HG03066 (cell line): Measurements from ENCODE around the gene DOCK3.

Experiments used
- ATAC-seq: cut with Tn5 transposase; IDR thresholded peaks from one replicate; pipeline ENCODE4 v1.9.1; 2021; ENCODE audit warnings: low read depth; ENCODE audit not compliant: unreplicated experiment

DOCK3 gene

DNA sequence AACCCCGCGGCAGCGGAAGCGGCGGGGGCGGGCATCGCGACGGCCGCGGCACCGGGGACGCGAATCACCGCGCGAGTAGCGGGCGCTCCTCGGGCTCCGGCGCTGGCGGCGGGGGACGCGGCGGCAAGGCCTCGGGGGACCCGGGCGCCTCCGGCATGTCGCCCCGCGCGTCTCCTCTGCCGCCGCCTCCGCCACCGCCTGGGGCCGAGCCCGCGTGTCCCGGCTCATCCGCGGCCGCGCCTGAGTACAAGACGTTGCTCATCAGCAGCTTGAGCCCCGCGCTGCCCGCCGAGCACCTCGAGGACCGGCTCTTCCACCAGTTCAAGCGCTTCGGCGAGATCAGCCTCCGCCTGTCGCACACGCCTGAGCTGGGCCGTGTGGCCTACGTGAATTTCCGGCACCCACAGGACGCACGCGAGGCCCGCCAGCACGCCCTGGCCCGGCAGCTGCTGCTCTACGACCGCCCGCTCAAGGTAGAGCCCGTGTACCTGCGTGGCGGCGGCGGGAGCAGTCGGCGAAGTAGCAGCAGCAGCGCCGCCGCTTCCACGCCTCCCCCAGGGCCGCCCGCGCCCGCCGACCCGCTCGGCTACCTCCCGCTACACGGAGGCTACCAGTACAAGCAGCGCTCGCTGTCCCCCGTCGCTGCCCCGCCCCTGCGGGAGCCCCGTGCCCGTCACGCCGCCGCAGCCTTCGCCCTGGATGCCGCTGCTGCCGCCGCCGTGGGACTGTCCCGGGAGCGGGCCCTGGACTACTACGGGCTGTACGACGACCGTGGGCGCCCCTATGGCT lies 717.0 kb downstream of the DOCK3 start:
- ATAC-seq = peak; percentile 5

DNA sequence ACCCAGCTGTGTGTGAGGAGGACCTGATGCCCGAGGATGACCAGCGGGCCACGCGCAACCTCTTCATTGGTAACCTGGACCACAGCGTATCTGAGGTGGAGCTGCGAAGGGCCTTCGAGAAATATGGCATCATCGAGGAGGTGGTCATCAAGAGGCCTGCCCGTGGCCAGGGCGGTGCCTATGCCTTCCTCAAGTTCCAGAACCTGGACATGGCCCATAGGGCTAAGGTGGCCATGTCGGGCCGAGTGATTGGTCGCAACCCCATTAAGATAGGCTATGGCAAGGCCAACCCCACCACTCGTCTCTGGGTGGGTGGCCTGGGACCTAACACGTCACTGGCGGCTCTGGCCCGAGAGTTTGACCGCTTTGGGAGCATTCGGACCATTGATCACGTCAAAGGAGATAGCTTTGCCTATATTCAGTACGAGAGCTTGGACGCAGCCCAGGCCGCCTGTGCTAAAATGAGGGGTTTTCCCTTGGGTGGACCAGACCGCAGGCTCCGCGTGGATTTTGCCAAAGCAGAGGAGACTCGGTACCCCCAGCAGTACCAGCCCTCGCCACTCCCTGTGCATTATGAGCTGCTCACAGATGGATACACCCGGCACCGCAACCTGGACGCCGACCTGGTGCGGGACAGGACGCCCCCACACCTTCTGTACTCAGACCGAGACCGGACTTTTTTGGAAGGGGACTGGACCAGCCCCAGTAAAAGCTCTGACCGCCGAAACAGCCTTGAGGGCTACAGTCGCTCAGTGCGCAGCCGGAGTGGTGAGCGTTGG lies 717.8 kb downstream of the DOCK3 start:
- no peak for ATAC-seq

DNA sequence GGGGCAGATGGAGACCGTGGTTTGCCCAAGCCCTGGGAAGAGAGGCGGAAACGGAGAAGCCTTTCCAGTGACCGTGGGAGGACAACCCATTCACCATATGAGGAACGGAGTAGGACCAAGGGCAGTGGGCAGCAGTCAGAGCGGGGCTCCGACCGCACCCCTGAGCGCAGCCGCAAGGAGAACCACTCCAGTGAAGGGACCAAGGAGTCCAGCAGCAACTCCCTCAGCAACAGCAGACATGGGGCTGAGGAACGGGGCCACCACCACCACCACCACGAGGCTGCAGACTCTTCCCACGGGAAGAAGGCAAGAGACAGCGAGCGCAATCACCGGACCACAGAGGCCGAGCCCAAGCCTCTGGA lies 718.4 kb downstream of the DOCK3 start:
- no peak for ATAC-seq

DNA sequence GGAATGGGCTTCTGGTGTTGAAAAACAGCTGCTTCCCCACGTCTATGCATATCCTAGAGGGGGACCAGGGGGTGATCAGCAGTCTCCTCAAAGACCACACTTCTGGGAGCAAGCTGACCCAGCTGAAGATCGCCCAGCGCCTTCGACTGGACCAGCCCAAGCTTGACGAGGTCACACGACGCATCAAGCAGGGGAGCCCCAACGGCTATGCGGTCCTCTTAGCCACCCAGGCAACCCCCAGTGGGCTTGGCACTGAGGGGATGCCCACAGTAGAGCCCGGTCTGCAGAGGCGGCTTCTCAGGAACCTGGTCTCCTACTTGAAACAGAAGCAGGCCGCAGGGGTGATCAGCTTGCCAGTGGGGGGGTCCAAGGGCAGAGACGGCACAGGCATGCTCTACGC lies 718.8 kb downstream of the DOCK3 start:
- ATAC-seq = no peak

DNA sequence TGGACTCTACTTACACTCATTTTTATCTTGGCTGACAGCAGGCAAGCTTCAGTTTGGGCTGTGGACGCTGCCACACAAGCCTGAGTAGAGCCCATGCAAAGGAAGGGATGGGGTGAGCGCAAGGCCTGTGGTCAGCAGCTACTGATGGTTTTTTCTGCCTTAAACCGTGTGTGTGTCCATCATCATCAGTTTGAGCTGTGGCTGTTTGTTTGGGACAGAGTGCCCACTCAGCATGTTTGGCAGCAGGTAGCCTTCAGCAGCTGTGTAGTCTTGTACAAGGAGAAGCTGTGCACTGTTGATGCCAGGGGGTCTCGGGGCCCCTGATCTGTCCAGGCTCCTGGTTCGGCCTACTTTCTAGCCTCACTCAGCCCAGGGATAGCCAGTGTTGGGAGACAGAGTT lies 719.8 kb downstream of the DOCK3 start:
- ATAC-seq = no peak

DNA sequence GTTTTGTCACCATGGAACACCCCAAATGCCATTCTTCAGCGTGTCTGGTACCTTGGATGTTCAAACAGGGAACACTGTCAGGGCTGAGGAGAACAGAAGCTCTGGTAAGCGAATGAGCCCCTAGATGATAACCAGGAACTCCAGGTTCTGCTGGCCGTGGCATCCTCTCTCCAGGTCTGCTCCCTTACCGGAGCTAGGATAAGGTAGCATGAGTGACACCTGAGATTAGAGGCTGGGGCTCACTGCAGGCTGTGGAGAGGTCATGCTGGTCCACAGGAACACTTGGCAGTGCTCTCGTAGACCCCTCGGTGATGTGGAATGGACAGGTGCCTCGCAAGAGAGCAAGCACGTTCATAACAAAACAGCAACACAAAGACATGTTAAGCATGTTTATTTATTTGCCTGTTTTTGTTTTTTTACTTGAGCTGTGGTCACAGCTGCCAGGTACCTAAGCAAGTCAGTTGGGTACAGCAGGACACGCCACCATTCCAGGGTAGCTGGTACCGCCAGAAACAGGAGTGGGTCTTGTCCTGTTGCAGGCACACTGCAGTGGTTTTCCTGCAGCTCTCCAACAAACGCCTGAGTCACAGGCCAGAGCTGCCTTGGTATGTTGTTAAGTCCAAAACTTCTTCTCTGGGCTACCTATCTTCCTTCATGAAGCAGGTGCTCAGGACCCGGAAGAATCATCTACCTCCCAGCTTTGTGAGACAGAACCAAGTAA lies 720.9 kb downstream of the DOCK3 start:
- no peak for ATAC-seq

DNA sequence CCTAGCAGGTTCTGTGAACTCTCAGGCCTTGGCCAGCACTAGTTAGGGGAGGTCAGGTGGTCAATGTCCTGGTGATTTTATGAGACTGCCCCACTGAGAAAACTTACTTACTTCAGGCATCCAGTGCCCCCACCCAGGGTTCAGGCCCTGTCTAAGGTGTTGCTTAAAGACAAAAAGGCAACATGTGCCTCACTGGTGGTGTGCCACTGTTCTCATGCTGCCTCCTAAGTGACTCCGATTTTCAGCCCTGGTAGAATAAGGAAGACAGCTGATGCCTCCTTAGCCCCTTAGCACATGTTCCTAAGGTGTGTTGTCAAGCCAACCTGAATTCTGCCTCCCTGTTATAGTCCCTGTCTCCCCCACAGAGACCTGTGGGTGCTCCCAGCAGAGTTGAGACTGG lies 721.7 kb downstream of the DOCK3 start:
- ATAC-seq = no peak

DNA sequence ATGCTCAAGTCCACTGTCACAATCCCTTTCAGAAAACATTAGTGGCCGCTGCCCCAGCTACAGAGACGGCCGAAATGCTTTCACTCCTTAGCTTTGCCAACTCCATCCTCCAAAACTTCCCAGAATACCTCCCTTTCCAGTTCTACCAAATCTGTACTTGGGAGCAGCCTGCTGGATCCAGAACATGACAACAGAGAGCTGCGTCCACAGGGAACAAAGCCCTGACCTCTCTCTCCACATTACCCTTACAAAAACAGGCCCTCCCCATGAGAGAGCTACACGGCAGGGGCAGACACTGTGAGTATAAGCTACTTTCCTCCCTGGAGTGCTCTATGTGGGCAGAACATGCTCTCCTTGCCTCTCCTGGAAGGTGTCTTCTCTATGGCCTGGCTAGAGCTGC lies 722.7 kb downstream of the DOCK3 start:
- ATAC-seq = no peak

DNA sequence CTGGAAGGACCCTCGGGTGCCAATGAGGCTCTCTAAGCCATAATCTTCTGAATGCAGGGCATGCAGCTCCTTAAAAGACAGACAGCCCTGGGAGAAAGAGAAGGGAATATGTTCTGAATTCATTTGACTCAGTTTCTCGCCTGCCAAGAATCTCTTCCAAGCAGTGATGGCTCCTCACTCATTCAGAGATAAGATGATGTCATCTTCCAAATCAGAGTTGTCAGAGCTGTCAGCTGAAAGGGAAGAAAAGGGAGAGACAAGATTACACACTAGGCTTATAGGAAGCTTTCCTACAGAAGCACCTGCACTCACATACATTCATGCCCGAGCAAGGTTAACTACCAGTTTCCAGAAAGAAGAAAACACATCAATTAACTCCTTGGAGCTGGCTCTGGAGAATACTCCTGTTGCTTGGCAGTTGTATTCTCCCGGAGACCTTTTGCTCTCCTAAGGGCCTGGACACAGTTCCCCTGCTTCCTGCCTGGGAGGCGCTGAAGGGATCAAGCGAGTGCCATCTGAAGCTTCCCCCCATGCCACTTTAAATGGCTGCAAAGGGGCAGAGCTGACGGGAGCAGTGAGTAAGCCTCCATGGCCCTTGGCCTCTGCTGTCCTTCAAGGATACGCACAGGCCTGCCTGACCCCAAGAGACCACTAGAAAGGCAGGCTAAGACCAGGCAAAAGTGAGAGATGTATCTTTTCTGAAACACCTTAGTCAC lies 724.0 kb downstream of the DOCK3 start:
- no peak for ATAC-seq

DNA sequence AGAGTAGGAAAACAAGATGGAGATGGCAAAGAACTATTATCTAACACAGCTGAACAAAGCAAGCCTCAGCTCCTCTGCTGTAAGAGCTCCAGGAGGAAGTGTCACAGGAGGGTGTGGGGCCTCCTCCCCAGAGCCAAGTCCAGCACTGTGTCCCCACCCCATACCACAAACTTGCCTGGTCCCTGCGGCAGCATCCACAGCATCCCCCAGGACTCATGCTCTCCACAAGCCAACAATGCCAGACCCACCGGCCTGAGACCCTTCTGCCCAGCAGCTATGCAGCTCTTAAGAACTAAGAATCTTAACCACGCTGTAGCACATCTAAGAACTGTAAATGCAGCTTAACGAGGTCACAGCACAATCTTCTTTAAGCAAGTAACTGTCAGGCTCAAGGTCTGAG lies 725.4 kb downstream of the DOCK3 start:
- no peak for ATAC-seq

DNA sequence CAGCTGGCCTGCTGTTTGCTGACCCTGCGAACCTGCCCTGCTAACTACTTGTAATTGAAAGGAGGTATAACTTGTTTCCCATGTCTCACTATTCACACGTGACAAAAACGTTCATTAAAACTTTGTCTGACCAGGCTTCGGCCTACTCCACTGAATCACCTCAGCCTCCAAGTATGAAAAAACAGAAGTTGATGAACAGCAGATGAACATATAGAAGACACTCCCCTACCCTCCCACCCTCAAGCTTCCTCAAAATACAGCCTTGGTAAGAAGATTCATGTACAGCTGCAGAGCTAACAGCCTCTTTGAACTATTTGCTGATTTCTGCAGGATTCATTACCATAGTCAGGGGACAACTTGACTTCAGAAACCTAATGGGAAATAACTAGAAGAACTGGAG lies 727.0 kb downstream of the DOCK3 start:
- ATAC-seq = no peak

DNA sequence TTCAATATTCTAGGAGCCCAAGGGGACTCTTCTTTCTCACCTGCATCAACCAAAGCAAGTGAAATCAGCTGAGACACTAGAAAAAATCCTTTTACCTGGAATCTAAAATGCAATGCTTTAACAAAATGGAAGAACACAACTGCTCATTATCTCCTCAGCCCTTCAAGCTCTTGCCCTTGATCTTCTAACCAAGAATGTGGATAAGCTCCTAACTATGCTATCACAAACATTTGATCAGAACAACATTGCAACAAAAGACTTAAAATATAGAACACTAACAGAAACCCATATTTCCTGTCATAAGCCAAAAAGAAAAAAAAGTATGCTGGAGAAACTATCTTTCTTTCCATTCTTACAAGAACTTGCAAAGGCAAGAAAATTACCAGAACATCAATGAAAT lies 728.9 kb downstream of the DOCK3 start:
- ATAC-seq = no peak

DNA sequence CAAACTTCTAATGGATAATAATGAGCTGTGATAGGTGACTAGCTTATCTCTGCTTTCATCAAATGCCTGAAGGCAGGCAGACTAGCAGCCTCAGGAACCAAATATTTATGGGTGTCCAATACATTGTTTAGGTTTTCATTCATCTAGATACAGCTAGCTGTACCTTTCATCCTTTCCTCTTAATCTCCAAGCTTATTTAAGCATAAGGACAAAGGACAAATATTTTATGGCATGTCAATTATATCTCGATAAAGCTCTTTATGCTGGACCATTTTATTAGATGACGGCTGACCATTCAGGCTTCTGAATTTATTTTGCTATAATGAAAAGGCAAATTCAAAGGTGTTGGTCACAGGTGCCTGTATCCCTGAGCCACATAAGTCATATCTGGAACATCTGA lies 733.3 kb downstream of the DOCK3 start:
- no peak for ATAC-seq

DNA sequence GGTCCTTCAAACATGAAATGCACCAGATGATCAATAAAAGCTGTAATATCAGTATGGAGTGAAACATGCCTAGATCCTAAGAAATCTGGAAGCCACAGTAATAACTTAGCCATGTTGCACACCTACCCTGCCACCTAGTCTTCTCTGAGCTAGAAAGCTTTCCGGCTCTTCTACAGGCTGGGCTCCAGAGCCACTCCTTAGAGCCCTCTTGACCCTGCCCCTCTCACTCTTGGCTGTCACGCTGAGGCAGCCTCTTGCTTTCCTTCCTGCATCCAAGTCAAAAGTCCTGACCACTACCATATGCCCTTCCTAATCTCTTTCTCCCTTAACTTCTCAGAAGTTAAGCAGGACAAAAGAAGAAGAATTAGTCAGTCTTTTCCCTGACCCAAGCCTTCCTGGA lies 734.1 kb downstream of the DOCK3 start:
- ATAC-seq = no peak

DNA sequence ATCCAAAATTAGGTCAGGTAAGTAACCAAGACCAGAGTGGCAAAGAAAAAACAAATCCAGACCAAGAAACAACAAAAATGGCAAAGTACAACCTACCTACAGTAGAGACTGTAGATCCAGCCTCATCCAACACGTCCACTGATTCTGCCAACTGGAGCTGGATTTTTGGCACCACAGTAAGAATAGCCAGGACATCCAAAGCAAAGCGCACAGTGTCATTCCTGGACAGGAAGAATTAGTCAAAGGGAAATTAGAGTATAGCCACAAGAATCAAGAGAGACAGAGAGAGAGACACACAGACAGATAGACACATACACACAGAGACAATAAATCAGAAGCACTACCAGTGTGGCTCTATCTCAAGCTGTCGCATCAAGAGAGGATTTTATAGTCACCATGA lies 747.5 kb downstream of the DOCK3 start:
- ATAC-seq = no peak

DNA sequence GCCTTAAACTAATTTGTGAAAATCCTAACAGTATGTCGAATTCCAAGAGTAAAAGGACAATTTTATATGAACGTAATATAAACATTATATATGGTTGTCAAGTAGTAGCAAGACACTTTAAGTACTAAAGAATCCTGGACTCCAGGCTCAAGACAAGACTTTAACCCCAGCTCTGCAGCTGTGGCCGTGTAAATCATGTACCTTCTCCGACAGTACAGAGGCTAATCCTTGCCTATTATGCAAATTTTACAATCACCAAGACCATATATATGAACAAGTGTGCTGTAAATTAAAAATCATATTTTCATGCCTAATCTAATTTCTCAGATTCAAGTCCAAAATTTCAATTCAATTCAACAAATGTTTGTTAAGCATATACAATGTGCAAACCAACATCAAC lies 752.2 kb downstream of the DOCK3 start:
- no peak for ATAC-seq

DNA sequence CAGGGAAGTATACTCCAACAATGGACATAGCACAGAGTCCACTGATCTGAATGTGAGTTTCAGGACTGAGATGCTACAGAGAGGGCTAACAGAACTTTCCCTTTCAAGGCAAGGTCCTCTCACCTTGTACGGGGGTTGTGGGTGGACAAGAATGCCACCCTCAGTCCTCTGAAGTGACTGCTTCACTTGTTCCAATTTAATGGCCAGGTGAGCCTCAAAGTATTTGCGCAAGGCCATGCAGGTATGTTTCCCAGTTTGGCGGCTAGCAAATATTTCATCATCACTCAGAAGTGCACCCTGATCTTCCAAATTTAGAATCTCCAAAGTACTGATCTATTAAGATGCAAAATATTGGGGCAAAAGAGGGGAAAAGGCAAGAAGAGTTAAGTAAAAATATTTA lies 754.4 kb downstream of the DOCK3 start:
- no peak for ATAC-seq
